Measurements from ENCODE around the gene RAD54L2. TPM values are rescaled to one million over a fixed set of nuclear protein-coding genes. Genes with fewer than 3 reads are reported as not detected.

The RAD54L2 gene
- total and polyA plus RNA-seq, 7 donors = 2.1 to 15.6 (median 11.4) TPM

- H3K4me1 ChIP-seq = peaks cover 16% of the 10 kb centered on the region
- ATAC-seq (no peak), DNase-seq (no peak)
- H3K27ac ChIP-seq = no peak overlapping the region
- intact Hi-C loops (cut with DNase I) = no loop called here
- H3K4me3 ChIP-seq = no peak overlapping the region
- no peak for TF ChIP-seq CTCF (IDR thresholded peaks at IDR 0.05)
- H3K27me3 ChIP-seq (ENCODE audit: insufficient read depth in 3 of 3, low read length in 2 of 3) = no peaks in the 10 kb centered on the region
- H3K9me3 ChIP-seq = no peaks in the 10 kb centered on the region
- peaks cover 0 to 9% of the 10 kb centered on the region in 2 donors for H3K36me3 ChIP-seq (ENCODE audit: insufficient read depth in 1 of 2, low read depth in 1 of 2)
Measured at GRCh38 chr3:51568996-51569395, 30.5 kb downstream of the RAD54L2 start.

- Histone ChIP-seq H3K4me1 (no peaks in the 10 kb centered on the region), H3K36me3 (ENCODE audit: insufficient read depth in 1 of 2, low read depth in 1 of 2) (peaks cover 0 to 4% of the 10 kb centered on the region in 2 donors), H3K27ac (no peak overlapping the region), H3K4me3 (no peak overlapping the region), H3K27me3 (ENCODE audit: insufficient read depth in 3 of 3, low read length in 2 of 3) (no peaks in the 10 kb centered on the region), H3K9me3 (no peaks in the 10 kb centered on the region)
- no peak for ATAC-seq
- TF ChIP-seq CTCF (IDR thresholded peaks at IDR 0.05) = no peak
- no peak for DNase-seq
- WGBS, 3 donors = 88 to 96% (median 96%) methylated on average over 4 of the region's 4 CpGs
- intact Hi-C loops (cut with DNase I) = no loop called here
Measured at GRCh38 chr3:51578238-51578637, 39.7 kb downstream of the RAD54L2 start.

- DNase-seq (no peak), ATAC-seq (no peak)
- Histone ChIP-seq H3K4me1 (no peaks in the 10 kb centered on the region), H3K9me3 (no peaks in the 10 kb centered on the region), H3K36me3 (ENCODE audit: insufficient read depth in 1 of 2, low read depth in 1 of 2) (no peaks in the 10 kb centered on the region), H3K27me3 (ENCODE audit: insufficient read depth in 3 of 3, low read length in 2 of 3) (no peaks in the 10 kb centered on the region), H3K4me3 (no peak overlapping the region), H3K27ac (no peak overlapping the region)
- 85 to 89% (median 87%) methylated on average over 2 of the region's 2 CpGs for WGBS, 3 donors
- intact Hi-C loops (cut with DNase I) = no loop called here
- no peak for TF ChIP-seq CTCF (IDR thresholded peaks at IDR 0.05)
Measured at GRCh38 chr3:51580418-51580817, 41.9 kb downstream of the RAD54L2 start.

GRCh38 chr3:51581524-51581923 lies 43.0 kb downstream of the RAD54L2 start:
- no peaks in the 10 kb centered on the region for H3K4me1 ChIP-seq
- no peak overlapping the region for H3K4me3 ChIP-seq
- DNase-seq = no peak
- H3K9me3 ChIP-seq = no peaks in the 10 kb centered on the region
- no peak overlapping the region for H3K27ac ChIP-seq
- H3K36me3 ChIP-seq (ENCODE audit: insufficient read depth in 1 of 2, low read depth in 1 of 2) = no peaks in the 10 kb centered on the region
- no peaks in the 10 kb centered on the region for H3K27me3 ChIP-seq (ENCODE audit: insufficient read depth in 3 of 3, low read length in 2 of 3)
- intact Hi-C loops (cut with DNase I) = no loop called here
- ATAC-seq = no peak
- TF ChIP-seq CTCF (IDR thresholded peaks at IDR 0.05) = no peak
- WGBS, 3 donors = 91 to 97% (median 92%) methylated on average over 4 of the region's 4 CpGs

- no peak for TF ChIP-seq CTCF (IDR thresholded peaks at IDR 0.05)
- intact Hi-C loops (cut with DNase I) = no loop called here
- Histone ChIP-seq H3K36me3 (ENCODE audit: insufficient read depth in 1 of 2, low read depth in 1 of 2) (peaks cover 0 to 13% of the 10 kb centered on the region in 2 donors), H3K27ac (no peak overlapping the region), H3K4me3 (no peak overlapping the region), H3K27me3 (ENCODE audit: insufficient read depth in 3 of 3, low read length in 2 of 3) (no peaks in the 10 kb centered on the region), H3K4me1 (no peaks in the 10 kb centered on the region), H3K9me3 (no peaks in the 10 kb centered on the region)
- ATAC-seq (no peak), DNase-seq (no peak)
- 83 to 87% (median 85%) methylated on average over 4 of the region's 4 CpGs for WGBS, 3 donors
Measured at GRCh38 chr3:51585197-51585596, 46.7 kb downstream of the RAD54L2 start.

Measured in psoas muscle (tissue), 8 donors.